DMS53 (cell line): ENCODE measurements around the gene ZSCAN21.

Experiments
- DNase-seq: peaks from one replicate; lab custom pipeline; 2025; lab: John Stamatoyannopoulos, UW

The ZSCAN21 gene

GRCh38 chr7:100099452-100099851, 49.9 kb downstream of the ZSCAN21 start:
- DNase-seq = peak; percentile 43

GRCh38 chr7:100100420-100101015, 50.9 kb downstream of the ZSCAN21 start:
- peak; percentile 100 for DNase-seq

GRCh38 chr7:100101016-100101862, 51.7 kb downstream of the ZSCAN21 start, which contains the start of the genes AP4M1 and MCM7:
Gene AP4M1, plus strand, starts transcription at chr7:100101643. Its CDS starts 72 bp downstream, at chr7:100101715.
Gene MCM7, minus strand, starts transcription at chr7:100101397. Its CDS starts 103 bp downstream, at chr7:100101294.
- DNase-seq = peak; percentile 100

- DNase-seq = no peak
Measured at GRCh38 chr7:100102950-100103840, 53.6 kb downstream of the ZSCAN21 start.

- no peak for DNase-seq
Measured at GRCh38 chr7:100105534-100105933, 56.0 kb downstream of the ZSCAN21 start.

GRCh38 chr7:100106633-100107032, 57.1 kb downstream of the ZSCAN21 start:
- no peak for DNase-seq

- DNase-seq = no peak
Measured at GRCh38 chr7:100107125-100107737, 57.7 kb downstream of the ZSCAN21 start.

GRCh38 chr7:100107890-100108289, 58.3 kb downstream of the ZSCAN21 start:
- no peak for DNase-seq

- no peak for DNase-seq
Measured at GRCh38 chr7:100109521-100110163, 60.1 kb downstream of the ZSCAN21 start.

- DNase-seq = no peak
Measured at GRCh38 chr7:100111156-100111555, 61.6 kb downstream of the ZSCAN21 start.

GRCh38 chr7:100111914-100112313, 62.3 kb downstream of the ZSCAN21 start:
- DNase-seq = no peak
